HuH-7.5 (cell line): ENCODE data around the gene DOCK4.

Experiments used
- DNase-seq: peaks from one replicate; pipeline ENCODE4 v3.0.0; 2011; ENCODE audit warnings: low spot score

The DOCK4 gene

GRCh38 chr7:111762211-111762610, 444.0 kb downstream of the DOCK4 start:
- DNase-seq = no peak

DNA sequence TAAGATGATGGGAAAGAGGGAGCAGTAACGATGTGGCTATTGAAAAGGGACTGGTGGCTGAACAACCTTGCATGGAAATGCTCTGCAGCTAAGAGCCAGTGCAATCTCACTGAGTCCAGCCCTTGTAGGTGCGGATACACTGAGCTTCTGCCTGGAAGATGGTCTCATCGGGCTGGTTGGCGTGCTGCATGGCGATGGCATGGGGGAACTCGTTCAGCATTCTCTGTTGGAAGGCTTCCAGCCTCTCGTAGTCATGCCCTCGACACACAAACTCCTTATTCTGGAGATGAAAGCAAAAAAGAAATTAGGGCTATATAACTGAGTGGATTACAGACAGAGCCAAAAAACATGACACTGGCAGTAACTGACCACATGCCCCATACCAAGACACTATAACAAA, 446.2 kb downstream of the DOCK4 start:
- no peak for DNase-seq

- no peak for DNase-seq
Observed at GRCh38 chr7:111758332-111758731, 447.9 kb downstream of the DOCK4 start.

- DNase-seq = no peak
Observed at GRCh38 chr7:111756687-111757178, 449.5 kb downstream of the DOCK4 start.

GRCh38 chr7:111755383-111755782, 450.8 kb downstream of the DOCK4 start:
- no peak for DNase-seq

DNA sequence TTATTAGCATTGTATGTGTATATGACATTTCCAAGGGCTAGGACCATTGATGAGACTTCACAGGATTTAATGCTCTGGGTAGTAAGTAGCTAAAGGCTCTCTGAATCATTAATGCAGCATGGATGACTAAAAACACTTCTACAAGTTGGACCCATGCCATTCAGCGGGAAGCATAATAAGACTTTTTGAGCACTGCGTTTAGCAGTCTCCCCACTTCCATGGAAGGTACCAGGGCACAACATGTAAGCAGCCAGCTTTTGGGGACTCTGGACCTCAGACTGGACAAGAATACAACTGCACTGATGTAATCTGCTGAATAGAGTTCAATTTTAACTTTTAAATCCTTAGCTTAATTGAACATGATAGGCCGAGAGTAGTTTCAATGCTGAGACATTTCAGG, 452.2 kb downstream of the DOCK4 start:
- DNase-seq = no peak

- DNase-seq = peak; percentile 47
Observed at GRCh38 chr7:111752022-111752582, 454.1 kb downstream of the DOCK4 start.

DNA sequence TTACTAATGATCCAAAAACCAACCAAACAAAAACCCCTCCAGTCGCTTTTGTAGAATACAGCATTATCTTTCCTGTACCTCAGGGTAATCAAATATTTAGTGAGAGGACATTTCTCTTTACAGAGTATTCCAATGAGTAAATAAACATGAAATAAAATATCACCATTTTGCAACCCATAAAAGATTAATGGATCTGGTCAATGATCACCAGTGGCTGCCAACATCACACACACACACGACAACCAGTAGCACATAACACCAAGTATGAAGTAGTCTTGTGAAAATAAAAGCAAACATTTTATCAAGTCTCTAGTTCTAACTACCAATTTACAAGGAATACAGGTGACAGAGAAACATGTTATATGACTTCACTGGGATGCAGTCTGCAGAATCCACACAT, 455.3 kb downstream of the DOCK4 start:
- DNase-seq = no peak

DNA sequence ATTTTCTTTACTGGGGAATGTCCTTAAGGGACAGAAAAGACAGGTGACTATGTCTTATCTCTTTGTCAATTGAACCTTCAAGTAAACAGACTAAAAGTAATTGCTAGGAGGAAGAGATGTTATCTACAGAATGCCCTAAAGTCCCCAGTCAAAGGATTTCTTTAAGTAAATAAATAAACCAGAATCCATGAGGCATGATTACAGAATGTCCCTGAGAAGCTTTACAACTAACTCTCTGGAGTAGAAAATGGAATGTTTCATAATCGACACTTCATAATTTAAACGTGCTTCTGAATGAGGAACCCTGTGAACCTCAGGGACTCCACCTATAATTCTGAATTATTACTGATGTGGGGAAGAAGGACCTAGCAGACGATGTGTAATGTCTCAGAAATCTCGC, 456.0 kb downstream of the DOCK4 start:
- DNase-seq = no peak

- no peak for DNase-seq
Observed at GRCh38 chr7:111749625-111750024, 456.6 kb downstream of the DOCK4 start.

DNA sequence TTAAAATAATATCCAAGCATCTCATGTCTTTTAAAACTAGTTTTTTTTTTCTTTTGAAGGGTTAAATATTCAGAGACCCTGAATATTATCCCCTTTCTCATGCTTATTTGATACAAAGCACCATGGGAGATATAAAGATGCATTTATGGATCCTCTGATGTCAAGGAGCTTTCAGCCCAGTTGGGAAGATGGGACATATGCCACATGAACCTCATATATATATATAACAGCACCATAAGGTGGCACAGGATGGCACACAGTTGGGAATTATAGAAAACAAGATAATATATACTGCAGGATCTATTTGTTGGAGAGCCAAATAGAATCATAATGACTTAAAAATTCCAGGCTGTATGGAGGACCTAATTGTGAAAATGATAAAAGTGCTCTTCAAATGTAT, 458.5 kb downstream of the DOCK4 start:
- DNase-seq = no peak

DNA sequence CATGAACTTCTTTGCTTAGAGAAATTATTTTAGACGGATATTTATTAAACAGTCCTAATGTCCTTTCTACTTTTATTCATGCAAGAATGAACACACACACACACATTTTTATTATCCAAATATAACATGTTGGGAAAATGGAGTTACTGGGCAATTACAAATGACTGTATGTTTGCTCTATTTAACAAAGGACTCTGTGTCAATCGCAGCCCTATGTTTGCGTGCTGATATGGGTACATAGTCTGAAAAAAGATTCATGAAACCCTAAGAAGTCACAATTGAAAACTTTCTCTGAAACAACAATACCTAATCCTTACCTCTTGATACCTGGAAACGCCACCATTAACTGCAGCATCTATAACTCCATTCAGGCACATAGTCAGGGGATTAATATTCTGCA, 459.2 kb downstream of the DOCK4 start:
- DNase-seq = no peak

DNA sequence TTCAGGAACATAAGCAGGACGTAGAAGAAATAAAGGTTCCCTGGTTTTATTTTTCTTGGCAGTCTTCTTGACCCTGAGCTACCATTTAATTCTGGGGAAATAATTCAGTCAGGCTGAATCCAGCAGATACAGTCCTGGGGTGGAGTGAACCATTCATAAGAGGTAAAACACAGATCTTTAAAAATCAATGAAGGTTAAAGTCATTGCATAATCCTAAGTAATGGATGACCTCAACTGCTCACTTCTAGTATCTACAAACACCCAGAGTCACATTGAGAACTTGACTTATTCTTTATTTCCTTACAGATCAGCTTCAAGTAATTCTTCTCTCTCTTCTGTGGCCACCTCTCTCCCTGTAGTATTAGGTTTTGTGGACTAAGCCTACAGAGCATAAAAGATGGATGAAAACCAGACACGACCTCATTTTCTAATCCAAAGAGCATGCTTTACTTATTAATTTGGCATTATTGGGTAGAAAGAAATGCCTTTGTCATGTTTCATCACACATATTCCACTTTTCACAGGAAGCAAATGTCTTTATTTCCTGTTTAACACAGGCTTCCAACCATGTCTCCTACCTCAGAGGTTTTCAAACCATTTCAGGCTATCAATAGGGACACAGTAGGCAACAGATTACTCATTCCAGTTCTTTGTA, 461.6 kb downstream of the DOCK4 start:
- no peak for DNase-seq

- no peak for DNase-seq
Observed at GRCh38 chr7:111743244-111743847, 462.9 kb downstream of the DOCK4 start.

DNA sequence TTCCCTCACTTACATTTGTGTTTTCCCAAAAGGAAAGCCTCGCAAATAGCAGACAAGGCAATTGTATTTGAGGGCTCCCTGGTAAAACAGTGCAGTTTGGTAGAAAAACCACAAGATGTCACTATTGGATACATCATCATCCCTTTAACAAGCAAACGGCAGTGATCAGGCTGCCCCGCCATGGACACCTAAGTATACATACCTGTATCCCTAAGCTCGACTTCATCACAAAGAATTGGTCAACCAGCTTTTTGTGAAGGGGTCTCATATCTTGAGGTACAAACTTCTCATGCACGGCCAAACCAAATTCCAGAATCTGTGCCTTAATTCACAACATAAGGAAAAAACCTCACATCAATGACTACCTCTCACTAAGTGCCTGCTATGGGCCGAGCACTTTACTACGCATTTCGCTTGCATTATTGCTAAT, 464.4 kb downstream of the DOCK4 start:
- peak; percentile 66 for DNase-seq

GRCh38 chr7:111740942-111741341, 465.3 kb downstream of the DOCK4 start:
- DNase-seq = no peak

GRCh38 chr7:111736552-111736874, 469.7 kb downstream of the DOCK4 start:
- DNase-seq = no peak

DNA sequence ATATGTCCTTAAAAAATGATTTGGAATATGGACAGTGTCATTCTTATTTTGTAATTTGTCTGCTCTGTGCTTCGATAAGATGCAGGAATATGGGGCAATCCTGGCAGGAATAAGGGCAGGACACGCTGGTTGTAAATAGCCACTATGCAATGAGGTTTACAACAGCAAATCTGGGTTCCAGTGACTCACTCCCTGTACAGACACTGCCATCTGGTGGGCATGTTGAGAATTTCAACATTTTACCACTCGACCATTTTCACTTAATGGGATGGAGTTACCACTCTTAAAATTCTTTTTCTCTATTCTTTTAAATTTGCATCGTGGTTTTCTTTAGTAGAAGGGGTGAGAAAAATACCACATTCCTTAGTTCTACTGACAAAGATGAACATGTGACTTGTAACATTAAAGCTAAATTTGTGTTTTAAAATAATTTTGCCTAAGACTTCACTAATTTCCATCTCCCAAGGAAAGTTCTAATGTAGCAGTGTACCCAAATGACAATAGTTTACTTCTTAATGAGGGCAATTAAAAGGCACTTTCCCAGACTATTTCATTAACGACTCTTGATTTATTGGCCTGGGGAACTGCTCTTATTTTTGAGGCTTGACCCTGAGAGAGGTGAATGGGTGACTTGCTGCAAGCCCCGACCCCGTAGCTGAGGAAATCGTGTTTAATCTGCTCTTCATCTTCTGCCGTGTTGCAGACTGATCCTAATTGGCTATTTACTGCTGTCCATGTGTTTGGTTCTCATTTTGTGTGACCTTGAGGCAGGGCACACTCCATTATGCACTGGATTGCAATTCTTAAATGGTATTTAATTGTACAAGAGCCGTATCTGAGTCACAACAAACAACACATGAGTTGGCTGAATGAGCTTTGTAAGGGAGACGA, 470.3 kb downstream of the DOCK4 start:
- peak; percentile 65 for DNase-seq

GRCh38 chr7:111734954-111735660, 471.1 kb downstream of the DOCK4 start:
- no peak for DNase-seq

- no peak for DNase-seq
Observed at GRCh38 chr7:111732923-111733322, 473.3 kb downstream of the DOCK4 start.

DNA sequence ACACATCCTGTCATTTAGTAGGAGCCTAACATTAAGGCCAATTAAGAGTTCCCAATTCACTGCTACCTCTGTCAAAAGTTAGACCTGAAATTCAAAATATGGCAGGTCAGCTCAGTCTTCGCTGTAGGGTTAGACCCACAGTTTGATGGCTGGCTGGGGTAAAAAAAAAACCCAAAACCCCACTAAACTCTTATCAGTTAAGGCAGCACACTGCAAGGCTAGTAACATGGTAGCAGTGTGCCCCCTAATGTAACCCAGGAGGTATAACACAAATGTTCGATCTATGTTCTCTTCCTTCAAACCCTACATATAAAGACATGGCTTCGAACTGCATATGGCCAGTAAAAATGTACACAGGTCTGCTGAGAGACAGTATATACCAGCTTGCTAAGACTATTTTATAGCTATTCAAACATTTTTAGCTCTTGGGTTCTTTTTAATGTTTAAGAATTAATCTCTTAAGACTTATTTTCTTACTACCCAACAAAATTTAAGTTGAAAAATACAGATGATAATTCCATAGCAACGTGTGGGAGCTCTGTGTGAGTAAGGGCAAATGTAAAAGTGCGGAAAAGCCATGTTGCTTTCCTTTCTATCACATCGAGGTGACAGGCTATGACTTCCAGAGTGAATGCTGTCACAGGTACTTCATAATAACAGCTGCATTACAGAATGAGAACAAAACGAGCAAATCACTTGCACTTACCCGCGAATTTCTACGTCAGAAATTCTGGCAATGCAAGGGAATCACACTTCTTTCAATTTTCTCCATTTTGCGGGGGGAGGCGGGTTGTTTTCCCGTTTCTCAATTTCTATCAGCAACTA, 475.5 kb downstream of the DOCK4 start:
- peak; percentile 28 for DNase-seq
